ENCODE measurements around the gene ITGB1BP1.

DNA sequence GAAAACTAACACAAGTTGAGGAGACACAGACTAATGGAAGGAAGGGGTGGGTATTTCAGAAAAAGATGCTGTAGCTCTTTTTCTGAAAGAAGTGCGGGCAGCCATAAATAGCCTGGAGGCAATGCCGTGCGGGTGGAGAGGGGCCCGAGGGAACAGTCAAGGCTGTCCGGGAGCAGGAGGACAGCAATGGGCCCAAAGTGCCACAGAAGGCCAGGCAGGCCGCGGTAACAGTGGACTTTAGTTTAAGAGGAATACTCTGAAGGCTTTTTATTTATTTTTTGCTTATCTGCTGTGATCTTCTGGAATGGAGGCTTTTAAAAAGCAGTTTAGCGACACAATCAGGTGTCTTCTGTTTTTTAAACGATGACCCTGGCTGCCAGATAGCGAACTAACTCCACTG is 2.8 kb downstream of the ITGB1BP1 start:
- TF ChIP-seq, protein P1, sequence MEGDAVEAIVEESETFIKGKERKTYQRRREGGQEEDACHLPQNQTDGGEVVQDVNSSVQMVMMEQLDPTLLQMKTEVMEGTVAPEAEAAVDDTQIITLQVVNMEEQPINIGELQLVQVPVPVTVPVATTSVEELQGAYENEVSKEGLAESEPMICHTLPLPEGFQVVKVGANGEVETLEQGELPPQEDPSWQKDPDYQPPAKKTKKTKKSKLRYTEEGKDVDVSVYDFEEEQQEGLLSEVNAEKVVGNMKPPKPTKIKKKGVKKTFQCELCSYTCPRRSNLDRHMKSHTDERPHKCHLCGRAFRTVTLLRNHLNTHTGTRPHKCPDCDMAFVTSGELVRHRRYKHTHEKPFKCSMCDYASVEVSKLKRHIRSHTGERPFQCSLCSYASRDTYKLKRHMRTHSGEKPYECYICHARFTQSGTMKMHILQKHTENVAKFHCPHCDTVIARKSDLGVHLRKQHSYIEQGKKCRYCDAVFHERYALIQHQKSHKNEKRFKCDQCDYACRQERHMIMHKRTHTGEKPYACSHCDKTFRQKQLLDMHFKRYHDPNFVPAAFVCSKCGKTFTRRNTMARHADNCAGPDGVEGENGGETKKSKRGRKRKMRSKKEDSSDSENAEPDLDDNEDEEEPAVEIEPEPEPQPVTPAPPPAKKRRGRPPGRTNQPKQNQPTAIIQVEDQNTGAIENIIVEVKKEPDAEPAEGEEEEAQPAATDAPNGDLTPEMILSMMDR (IDR thresholded peaks at IDR 0.05) = no peak
- TF ChIP-seq POLR2A (IDR thresholded peaks at IDR 0.05) = no peak
